Esophagus squamous epithelium (tissue), 4 donors: ENCODE measurements around the gene ZNF487.

Experiments used
- POLR2A ChIP-seq, 4 donors: fragments of 450-650 bp; IDR thresholded peaks; one replicate each; pipeline ENCODE4 v1.6.1; 2017; ENCODE audit warnings: antibody characterized with exemption in 4 of 4, mild to moderate bottlenecking in 4 of 4, moderate library complexity in 3 of 4
- TF ChIP-seq, protein P1 (sequence below), 6 experiments: fragments of 450-650 bp in 4 of 6; fragments of 200-600 bp in 2 of 6; sonication (generic) in 2 of 6; IDR thresholded peaks; one replicate each; pipeline ENCODE4 v1.5.1; 2016 to 2019; ENCODE audit warnings: antibody characterized with exemption in 6 of 6, mild to moderate bottlenecking in 4 of 6, moderate library complexity in 4 of 6

DNA sequence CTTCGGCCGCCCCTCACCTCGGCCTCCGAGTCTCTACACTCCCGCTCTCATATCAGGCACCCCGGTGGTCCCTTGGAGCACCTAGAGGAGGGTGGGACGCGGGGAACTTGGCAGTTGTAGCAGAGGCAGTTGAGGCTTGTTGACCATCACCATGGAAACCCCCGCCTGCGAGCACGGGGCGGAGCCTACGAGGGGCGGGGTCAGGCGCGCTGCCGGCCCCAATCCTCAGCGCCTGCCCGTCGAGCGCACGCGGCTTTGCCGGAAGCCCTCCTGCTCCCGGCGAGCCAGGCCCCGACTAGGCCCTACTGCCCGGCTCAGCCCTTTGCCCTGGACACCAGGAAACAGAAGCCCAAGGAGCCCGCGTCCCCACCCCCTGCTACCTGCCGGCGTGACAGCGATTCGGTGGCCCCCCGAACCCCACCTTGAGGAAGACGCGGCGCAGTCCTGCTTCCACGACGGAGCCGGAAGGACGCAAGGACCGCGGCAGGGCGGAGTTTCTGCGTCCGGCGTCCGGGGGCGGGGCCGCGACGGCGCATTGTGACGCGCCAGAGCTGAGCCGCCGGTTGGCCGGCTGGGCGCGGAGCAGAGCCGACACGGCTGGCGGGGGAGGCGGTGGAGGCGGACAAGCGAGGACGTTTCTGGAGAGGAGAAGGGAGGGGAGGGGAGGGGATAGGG lies 28.1 kb upstream of the ZNF487 start, which contains the start of gene HNRNPF:
- TF ChIP-seq, protein P1, sequence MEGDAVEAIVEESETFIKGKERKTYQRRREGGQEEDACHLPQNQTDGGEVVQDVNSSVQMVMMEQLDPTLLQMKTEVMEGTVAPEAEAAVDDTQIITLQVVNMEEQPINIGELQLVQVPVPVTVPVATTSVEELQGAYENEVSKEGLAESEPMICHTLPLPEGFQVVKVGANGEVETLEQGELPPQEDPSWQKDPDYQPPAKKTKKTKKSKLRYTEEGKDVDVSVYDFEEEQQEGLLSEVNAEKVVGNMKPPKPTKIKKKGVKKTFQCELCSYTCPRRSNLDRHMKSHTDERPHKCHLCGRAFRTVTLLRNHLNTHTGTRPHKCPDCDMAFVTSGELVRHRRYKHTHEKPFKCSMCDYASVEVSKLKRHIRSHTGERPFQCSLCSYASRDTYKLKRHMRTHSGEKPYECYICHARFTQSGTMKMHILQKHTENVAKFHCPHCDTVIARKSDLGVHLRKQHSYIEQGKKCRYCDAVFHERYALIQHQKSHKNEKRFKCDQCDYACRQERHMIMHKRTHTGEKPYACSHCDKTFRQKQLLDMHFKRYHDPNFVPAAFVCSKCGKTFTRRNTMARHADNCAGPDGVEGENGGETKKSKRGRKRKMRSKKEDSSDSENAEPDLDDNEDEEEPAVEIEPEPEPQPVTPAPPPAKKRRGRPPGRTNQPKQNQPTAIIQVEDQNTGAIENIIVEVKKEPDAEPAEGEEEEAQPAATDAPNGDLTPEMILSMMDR (IDR thresholded peaks at IDR 0.05) = peak in 1 of 6 experiments; percentile 6
- peak in 3 of 4 donors; percentile 87 to 98 (median 94) for TF ChIP-seq POLR2A (IDR thresholded peaks at IDR 0.05)
